ENCODE results near the gene TRIM37.
"Not testable (repeated sequence)": the region's sequence is repeated elsewhere in the genome, so short reads cannot be mapped to it uniquely, and the experiment has no call there.

The TRIM37 gene

GRCh38 chr17:58991718-58992331 lies 114.9 kb downstream of the TRIM37 start:
- DNase-seq, result no peak

GRCh38 chr17:58989629-58990028 lies 117.1 kb downstream of the TRIM37 start:
- DNase-seq, result no peak

GRCh38 chr17:58985971-58986370 lies 120.7 kb downstream of the TRIM37 start:
- DNase-seq, result no peak

- no peak for DNase-seq
Observed at GRCh38 chr17:58985367-58985766, 121.3 kb downstream of the TRIM37 start.

- DNase-seq, result no peak
Observed at GRCh38 chr17:58982626-58983025, 124.1 kb downstream of the TRIM37 start.

- DNase-seq, result no peak
Observed at GRCh38 chr17:58980706-58981481, 125.8 kb downstream of the TRIM37 start.

- no peak for DNase-seq
Observed at GRCh38 chr17:58976541-58976940, 130.1 kb downstream of the TRIM37 start.

GRCh38 chr17:58974354-58974753 lies 132.3 kb downstream of the TRIM37 start:
- DNase-seq, result no peak

- no peak for DNase-seq
Observed at GRCh38 chr17:58970609-58971450, 135.8 kb downstream of the TRIM37 start.

GRCh38 chr17:58969612-58970011 lies 137.1 kb downstream of the TRIM37 start:
- no peak for DNase-seq

- no peak for DNase-seq
Observed at GRCh38 chr17:58969156-58969555, 137.5 kb downstream of the TRIM37 start.

GRCh38 chr17:58968426-58969061 lies 138.1 kb downstream of the TRIM37 start:
- no peak for DNase-seq

GRCh38 chr17:58966208-58966607 lies 140.5 kb downstream of the TRIM37 start:
- DNase-seq, result no peak

GRCh38 chr17:58965221-58965620 lies 141.5 kb downstream of the TRIM37 start:
- DNase-seq, result no peak

- DNase-seq, result no peak
Observed at GRCh38 chr17:58960068-58960467, 146.6 kb downstream of the TRIM37 start.

- not testable (repeated sequence) for DNase-seq
Observed at GRCh38 chr17:58957725-58958073, 149.0 kb downstream of the TRIM37 start.

GRCh38 chr17:58956997-58957724 lies 149.5 kb downstream of the TRIM37 start:
- no peak for DNase-seq

GRCh38 chr17:58954358-58954757 lies 152.3 kb downstream of the TRIM37 start:
- not testable (repeated sequence) for DNase-seq

GRCh38 chr17:58947824-58948223 lies 158.9 kb downstream of the TRIM37 start:
- no peak for DNase-seq

GRCh38 chr17:58947411-58947810 lies 159.3 kb downstream of the TRIM37 start:
- no peak for DNase-seq

GRCh38 chr17:58944166-58944565 lies 162.5 kb downstream of the TRIM37 start:
- DNase-seq, result no peak

- DNase-seq, result no peak
Observed at GRCh38 chr17:58936295-58936694, 170.4 kb downstream of the TRIM37 start.

- DNase-seq, result no peak
Observed at GRCh38 chr17:58932956-58933355, 173.7 kb downstream of the TRIM37 start.

Measured in stimulated activated naive CD4-positive, alpha-beta T cell (primary cell).